Upper lobe of left lung (tissue), 4 donors: ENCODE data around the gene TBCK.

Source experiments
- CTCF ChIP-seq, 6 experiments: fragments of 450-650 bp in 4 of 6; fragments of 200-600 bp in 2 of 6; sonication (generic) in 2 of 6; IDR thresholded peaks; one replicate each; pipeline ENCODE4 v1.5.1; 2016 to 2019; ENCODE audit warnings: antibody characterized with exemption in 6 of 6
- EP300 ChIP-seq, 4 donors: sonication (generic); formaldehyde crosslinking; IDR thresholded peaks; one replicate each; pipeline ENCODE4 v1.5.1; 2017; ENCODE audit warnings: antibody characterized with exemption in 4 of 4, control low read depth in 2 of 4
- POLR2A ChIP-seq, 4 donors: fragments of 450-650 bp; IDR thresholded peaks; one replicate each; pipeline ENCODE4 v1.5.1; 2016 to 2017; ENCODE audit warnings: antibody characterized with exemption in 4 of 4, mild to moderate bottlenecking in 2 of 4
- POLR2AphosphoS5 ChIP-seq, 2 donors: sonication (generic); formaldehyde crosslinking; IDR thresholded peaks; one replicate each; pipeline ENCODE4 v1.5.1; 2017; ENCODE audit warnings: antibody characterized with exemption in 2 of 2

- TF ChIP-seq CTCF (IDR thresholded peaks at IDR 0.05) (no peak), POLR2A (IDR thresholded peaks at IDR 0.05) (no peak), POLR2AphosphoS5 (IDR thresholded peaks at IDR 0.05) (no peak), EP300 (IDR thresholded peaks at IDR 0.05) (no peak)
Observed at GRCh38 chr4:106017975-106018374, 298.0 kb downstream of the TBCK start.
